ELR (cell line): Measurements from ENCODE around the gene NCL.
A peak's percentile ranks its signal among the peaks of the same experiment; 100 is the strongest.

Source experiments
- DNase-seq: peaks from one replicate; pipeline ENCODE4 v3.0.0-alpha.2; 2015; ENCODE audit warnings: low read depth

NCL gene

GRCh38 chr2:231463698-231464575 is at the start of gene NCL:
Gene NCL (minus strand): TSS chr2:231464484. CDS start chr2:231464353, 131 bp downstream.
- DNase-seq, result peak; percentile 98

- DNase-seq, result no peak
These were observed 49.5 kb upstream of the NCL start for GRCh38 chr2:231513746-231514224.

GRCh38 chr2:231512222-231512621 is 47.9 kb upstream of the NCL start:
- no peak for DNase-seq

GRCh38 chr2:231503766-231504165 is 39.5 kb upstream of the NCL start:
- DNase-seq, result no peak

- DNase-seq, result no peak
These were observed 38.3 kb upstream of the NCL start for GRCh38 chr2:231502596-231502995.

- no peak for DNase-seq
These were observed 33.4 kb upstream of the NCL start for GRCh38 chr2:231497651-231498050.

- no peak for DNase-seq
These were observed 30.4 kb upstream of the NCL start for GRCh38 chr2:231494669-231495068.

GRCh38 chr2:231490801-231491200 is 26.5 kb upstream of the NCL start:
- no peak for DNase-seq

GRCh38 chr2:231489990-231490389 is 25.7 kb upstream of the NCL start:
- DNase-seq, result peak; percentile 15

GRCh38 chr2:231488331-231488730 is 24.0 kb upstream of the NCL start:
- no peak for DNase-seq

GRCh38 chr2:231486851-231487596 is 22.7 kb upstream of the NCL start:
- no peak for DNase-seq

- peak; percentile 46 for DNase-seq
These were observed 19.4 kb upstream of the NCL start for GRCh38 chr2:231483398-231484329.

- DNase-seq, result peak; percentile 77
These were observed 18.6 kb upstream of the NCL start for GRCh38 chr2:231482806-231483391.

- DNase-seq, result no peak
These were observed 16.5 kb upstream of the NCL start for GRCh38 chr2:231480781-231481180.

GRCh38 chr2:231479455-231479854 is 15.2 kb upstream of the NCL start:
- DNase-seq, result no peak

- DNase-seq, result no peak
These were observed 12.6 kb upstream of the NCL start for GRCh38 chr2:231476920-231477319.

GRCh38 chr2:231475965-231476364 is 11.7 kb upstream of the NCL start:
- no peak for DNase-seq

GRCh38 chr2:231472816-231473215 is 8.5 kb upstream of the NCL start:
- DNase-seq, result no peak

- no peak for DNase-seq
These were observed 6.1 kb upstream of the NCL start for GRCh38 chr2:231470246-231470900.

GRCh38 chr2:231469583-231469950 is 5.3 kb upstream of the NCL start:
- DNase-seq, result no peak
